Measurements from ENCODE around the gene SUPT4H1.

SUPT4H1 gene

DNA sequence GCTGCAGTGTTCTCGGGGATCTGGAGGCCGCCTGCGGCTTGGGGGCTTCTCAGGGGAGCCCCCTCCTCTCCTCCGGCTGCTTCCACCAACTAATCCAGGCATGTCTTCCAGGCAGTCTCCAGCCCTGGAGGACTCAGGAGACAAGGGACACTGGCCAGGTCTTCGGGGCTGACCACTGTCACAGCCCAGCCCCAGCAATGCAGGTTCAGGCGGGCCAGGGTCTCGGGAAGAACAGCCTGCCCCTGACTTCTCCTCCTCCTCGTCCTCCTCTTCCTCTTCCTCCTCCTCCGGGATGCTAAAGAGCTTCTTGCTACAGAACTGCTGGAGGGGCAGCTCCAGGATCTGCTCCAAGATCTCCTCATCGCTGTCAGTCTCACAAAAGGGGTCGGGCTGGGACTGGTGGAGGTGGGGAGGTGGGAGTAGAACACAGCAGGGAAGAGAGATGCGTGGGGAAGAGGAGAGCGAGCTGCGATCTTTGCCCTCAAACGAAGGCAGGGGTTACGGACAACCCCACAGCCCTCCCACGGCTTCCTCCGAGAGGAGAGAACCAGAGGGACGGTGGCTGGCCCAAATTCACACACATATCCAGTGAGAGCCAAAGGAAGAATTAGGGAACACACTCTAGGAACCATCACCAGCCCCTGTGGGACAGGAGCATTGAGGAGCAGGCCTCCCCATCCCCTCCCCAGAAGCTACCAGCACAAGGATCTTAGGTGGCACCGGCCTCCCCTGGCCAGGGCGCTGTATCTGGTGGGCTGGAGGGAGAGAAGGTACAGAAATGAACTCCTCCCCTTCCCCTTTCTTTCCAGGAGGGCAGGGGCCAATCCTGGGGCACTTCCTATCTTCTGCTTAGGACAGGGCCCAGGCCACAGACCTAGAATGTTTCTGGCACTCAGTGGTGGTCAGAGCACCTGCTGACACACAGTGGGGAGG is 42.8 kb downstream of the SUPT4H1 start:
- H3K27me3 ChIP-seq (ENCODE audit: insufficient read depth, low read length): no peaks in the 10 kb centered on the region
- H3K4me3 ChIP-seq (ENCODE audit: low read length): no peak overlapping the region
- H3K4me1 ChIP-seq (ENCODE audit: insufficient read depth, low read length): no peaks in the 10 kb centered on the region
- H3K9ac ChIP-seq (ENCODE audit: low read depth, low read length): no peak overlapping the region
- no peaks in the 10 kb centered on the region for H3K9me3 ChIP-seq (ENCODE audit: insufficient read depth, low read depth, low read length)
- no peaks in the 10 kb centered on the region for H3K36me3 ChIP-seq (ENCODE audit: insufficient read depth, low read depth, low read length)
- no peak overlapping the region for H3K27ac ChIP-seq (ENCODE audit: low read length)

GRCh38 chr17:58308173-58308984 is 43.6 kb downstream of the SUPT4H1 start:
- H3K4me1 ChIP-seq (ENCODE audit: insufficient read depth, low read length): no peaks in the 10 kb centered on the region
- no peak overlapping the region for H3K9ac ChIP-seq (ENCODE audit: low read depth, low read length)
- no peaks in the 10 kb centered on the region for H3K36me3 ChIP-seq (ENCODE audit: insufficient read depth, low read depth, low read length)
- no peak overlapping the region for H3K27ac ChIP-seq (ENCODE audit: low read length)
- no peak overlapping the region for H3K4me3 ChIP-seq (ENCODE audit: low read length)
- H3K27me3 ChIP-seq (ENCODE audit: insufficient read depth, low read length): no peaks in the 10 kb centered on the region
- H3K9me3 ChIP-seq (ENCODE audit: insufficient read depth, low read depth, low read length): no peaks in the 10 kb centered on the region

DNA sequence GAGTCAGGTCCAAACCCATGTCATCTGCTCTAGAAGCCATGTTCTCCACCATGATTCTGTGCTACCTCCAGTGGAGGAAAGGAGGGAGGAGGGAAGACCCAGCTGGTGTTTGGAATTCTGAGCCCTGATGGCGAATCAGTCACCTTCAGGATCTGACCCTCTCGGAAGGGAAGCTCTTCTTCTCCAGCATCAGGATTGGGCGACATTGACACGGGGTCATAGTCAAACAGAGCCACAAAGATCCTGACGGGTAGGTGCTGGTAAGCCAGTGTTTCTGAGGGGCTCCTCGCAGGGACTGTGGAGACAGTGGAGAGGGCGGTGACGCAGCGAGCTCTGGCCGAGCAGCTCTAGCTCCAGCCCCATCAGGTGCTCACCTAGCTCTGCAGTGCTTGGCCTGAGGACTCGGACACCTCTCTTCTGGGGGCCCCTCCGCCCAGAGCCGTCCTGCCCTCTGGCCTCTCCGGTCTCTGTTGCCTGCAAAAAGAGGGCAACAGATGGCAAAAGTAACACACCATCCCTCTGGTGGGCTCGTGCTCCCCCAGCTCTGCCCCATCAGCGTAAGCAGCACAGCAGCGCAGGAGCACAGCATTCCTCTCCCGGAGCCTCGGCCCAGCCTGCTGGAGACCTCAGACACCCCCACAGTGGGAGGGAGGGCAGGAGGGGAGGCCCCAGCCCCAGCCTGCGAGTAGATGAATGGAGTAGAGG is 44.4 kb downstream of the SUPT4H1 start:
- no peaks in the 10 kb centered on the region for H3K36me3 ChIP-seq (ENCODE audit: insufficient read depth, low read depth, low read length)
- no peak overlapping the region for H3K4me3 ChIP-seq (ENCODE audit: low read length)
- H3K4me1 ChIP-seq (ENCODE audit: insufficient read depth, low read length): no peaks in the 10 kb centered on the region
- no peaks in the 10 kb centered on the region for H3K9me3 ChIP-seq (ENCODE audit: insufficient read depth, low read depth, low read length)
- H3K27ac ChIP-seq (ENCODE audit: low read length): no peak overlapping the region
- no peak overlapping the region for H3K9ac ChIP-seq (ENCODE audit: low read depth, low read length)
- H3K27me3 ChIP-seq (ENCODE audit: insufficient read depth, low read length): no peaks in the 10 kb centered on the region

DNA sequence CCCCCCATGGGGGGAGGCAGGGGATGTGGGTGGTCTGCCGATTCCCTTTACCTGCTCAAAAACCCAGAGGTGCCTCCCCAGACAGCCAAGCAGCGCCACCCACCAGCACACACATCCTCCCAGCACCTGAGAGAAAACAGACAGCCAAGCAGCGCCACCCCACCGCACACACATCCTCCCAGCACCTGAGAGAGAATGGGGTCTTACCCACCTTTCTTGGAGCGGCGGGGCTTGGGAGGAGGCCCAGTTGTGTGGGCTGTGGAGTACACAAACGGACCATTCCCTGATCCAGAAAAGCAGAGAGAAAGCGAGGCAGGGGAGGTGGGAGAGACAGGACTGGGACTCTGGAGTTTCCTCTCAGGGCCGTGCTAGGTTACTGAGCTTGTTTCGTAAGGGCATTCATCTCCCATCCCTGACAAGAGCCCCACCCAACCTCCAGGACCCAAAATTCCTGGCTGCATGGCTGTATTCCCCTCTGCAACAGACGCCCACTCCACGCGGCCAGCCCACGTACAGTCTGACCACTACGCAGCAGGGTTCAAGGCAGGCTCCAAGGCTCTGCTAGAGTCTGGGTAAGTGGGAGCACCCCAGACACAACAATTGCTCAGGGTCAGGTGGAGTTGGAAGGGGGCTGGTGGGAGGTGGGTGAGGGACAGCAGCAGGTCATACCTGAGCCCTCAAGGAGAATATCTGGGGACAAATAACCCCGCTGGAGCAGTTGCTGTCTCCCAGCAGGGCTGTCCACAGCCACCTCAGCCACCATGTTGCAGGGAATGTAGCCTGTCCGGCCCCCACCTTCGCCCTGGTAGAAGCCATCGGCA is 45.7 kb downstream of the SUPT4H1 start:
- H3K4me1 ChIP-seq (ENCODE audit: insufficient read depth, low read length): no peaks in the 10 kb centered on the region
- H3K27ac ChIP-seq (ENCODE audit: low read length): no peak overlapping the region
- no peak overlapping the region for H3K9ac ChIP-seq (ENCODE audit: low read depth, low read length)
- H3K4me3 ChIP-seq (ENCODE audit: low read length): no peak overlapping the region
- H3K27me3 ChIP-seq (ENCODE audit: insufficient read depth, low read length): no peaks in the 10 kb centered on the region
- H3K36me3 ChIP-seq (ENCODE audit: insufficient read depth, low read depth, low read length): no peaks in the 10 kb centered on the region
- H3K9me3 ChIP-seq (ENCODE audit: insufficient read depth, low read depth, low read length): no peaks in the 10 kb centered on the region

DNA sequence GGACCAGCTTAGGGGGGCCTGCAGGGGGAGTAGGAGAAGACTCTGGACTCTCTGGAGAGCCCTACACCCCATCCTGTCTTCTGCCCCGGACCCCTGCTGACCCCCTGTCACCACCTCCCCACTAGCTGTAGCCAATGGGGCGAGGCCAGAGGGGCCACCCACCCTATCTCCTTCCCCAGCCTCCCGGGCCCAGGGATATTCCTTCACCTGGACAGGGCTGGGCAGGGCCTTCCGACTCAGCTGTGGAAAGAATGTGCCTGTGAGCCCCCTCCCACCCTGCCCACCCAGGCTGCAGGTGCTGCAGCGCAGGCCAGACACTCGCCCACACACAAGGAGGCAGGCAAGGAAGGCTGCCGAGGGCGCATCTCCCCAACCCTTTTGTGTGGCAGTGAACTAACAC is 46.4 kb downstream of the SUPT4H1 start:
- H3K27me3 ChIP-seq (ENCODE audit: insufficient read depth, low read length): no peaks in the 10 kb centered on the region
- H3K9me3 ChIP-seq (ENCODE audit: insufficient read depth, low read depth, low read length): no peaks in the 10 kb centered on the region
- H3K27ac ChIP-seq (ENCODE audit: low read length): no peak overlapping the region
- H3K36me3 ChIP-seq (ENCODE audit: insufficient read depth, low read depth, low read length): no peaks in the 10 kb centered on the region
- H3K4me1 ChIP-seq (ENCODE audit: insufficient read depth, low read length): no peaks in the 10 kb centered on the region
- no peak overlapping the region for H3K4me3 ChIP-seq (ENCODE audit: low read length)
- no peak overlapping the region for H3K9ac ChIP-seq (ENCODE audit: low read depth, low read length)

GRCh38 chr17:58304750-58305486 is 47.1 kb downstream of the SUPT4H1 start:
- Histone ChIP-seq H3K27ac (ENCODE audit: low read length) (no peak overlapping the region), H3K9ac (ENCODE audit: low read depth, low read length) (peak overlapping the region; percentile 30; the same call in 1 of the 2 replicates)

GRCh38 chr17:58303971-58304749 is 47.8 kb downstream of the SUPT4H1 start:
- Histone ChIP-seq H3K9me3 (ENCODE audit: insufficient read depth, low read depth, low read length) (no peaks in the 10 kb centered on the region), H3K4me3 (ENCODE audit: low read length) (no peak overlapping the region), H3K27ac (ENCODE audit: low read length) (no peak overlapping the region), H3K27me3 (ENCODE audit: insufficient read depth, low read length) (no peaks in the 10 kb centered on the region), H3K36me3 (ENCODE audit: insufficient read depth, low read depth, low read length) (no peaks in the 10 kb centered on the region), H3K9ac (ENCODE audit: low read depth, low read length) (peak overlapping the region; percentile 30; the same call in 1 of the 2 replicates), H3K4me1 (ENCODE audit: insufficient read depth, low read length) (no peaks in the 10 kb centered on the region)

More at GRCh38 chr17:58304750-58305486, 47.1 kb downstream of the SUPT4H1 start:
- Histone ChIP-seq H3K9me3 (ENCODE audit: insufficient read depth, low read depth, low read length) (no peaks in the 10 kb centered on the region), H3K4me3 (ENCODE audit: low read length) (no peak overlapping the region), H3K27me3 (ENCODE audit: insufficient read depth, low read length) (no peaks in the 10 kb centered on the region), H3K36me3 (ENCODE audit: insufficient read depth, low read depth, low read length) (no peaks in the 10 kb centered on the region), H3K4me1 (ENCODE audit: insufficient read depth, low read length) (no peaks in the 10 kb centered on the region)

- H3K9ac ChIP-seq (ENCODE audit: low read depth, low read length): no peak overlapping the region
- H3K36me3 ChIP-seq (ENCODE audit: insufficient read depth, low read depth, low read length): no peaks in the 10 kb centered on the region
- H3K27ac ChIP-seq (ENCODE audit: low read length): no peak overlapping the region
- H3K27me3 ChIP-seq (ENCODE audit: insufficient read depth, low read length): no peaks in the 10 kb centered on the region
- H3K4me3 ChIP-seq (ENCODE audit: low read length): no peak overlapping the region
- no peaks in the 10 kb centered on the region for H3K9me3 ChIP-seq (ENCODE audit: insufficient read depth, low read depth, low read length)
- no peaks in the 10 kb centered on the region for H3K4me1 ChIP-seq (ENCODE audit: insufficient read depth, low read length)
Observed at GRCh38 chr17:58302919-58303585, 48.9 kb downstream of the SUPT4H1 start.

GRCh38 chr17:58302171-58302918 is 49.7 kb downstream of the SUPT4H1 start:
- Histone ChIP-seq H3K36me3 (ENCODE audit: insufficient read depth, low read depth, low read length) (no peaks in the 10 kb centered on the region), H3K9me3 (ENCODE audit: insufficient read depth, low read depth, low read length) (no peaks in the 10 kb centered on the region), H3K4me3 (ENCODE audit: low read length) (no peak overlapping the region), H3K4me1 (ENCODE audit: insufficient read depth, low read length) (no peaks in the 10 kb centered on the region), H3K27me3 (ENCODE audit: insufficient read depth, low read length) (no peaks in the 10 kb centered on the region), H3K9ac (ENCODE audit: low read depth, low read length) (no peak overlapping the region), H3K27ac (ENCODE audit: low read length) (no peak overlapping the region)

Measured in iPS-20b (cell line).